ENCODE data around the gene IL1RAPL1. TPM values are rescaled to one million over a fixed set of nuclear protein-coding genes. Genes with fewer than 3 reads are reported as not detected.

The IL1RAPL1 gene
- total and polyA plus RNA-seq, 9 of the 15 experiments (the other 6 are each of a cell fraction or from before 2014, with no cell fraction given): 0.04 to 0.07 (median 0.04) TPM; not detected in 6

DNA sequence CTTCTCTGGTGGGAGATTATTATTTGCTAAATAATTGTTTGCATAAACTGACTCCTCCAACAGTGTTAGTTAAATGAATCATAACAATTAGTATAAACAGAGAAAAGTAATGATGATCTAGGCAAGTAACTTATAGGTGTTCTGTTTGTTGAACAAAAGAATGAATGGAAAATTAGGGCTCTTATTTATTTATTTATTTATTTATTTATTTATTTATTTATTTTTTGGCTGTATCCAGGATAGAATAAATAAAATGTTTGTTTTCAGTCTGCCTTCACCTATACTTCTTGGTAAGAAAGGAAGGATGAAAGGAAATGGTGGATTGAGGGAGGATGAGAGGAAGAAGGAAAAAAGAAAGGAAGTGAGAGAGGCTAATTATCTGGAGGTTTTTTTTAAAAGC is 1066.5 kb downstream of the IL1RAPL1 start:
- ChIA-PET CTCF (ENCODE audit: low intra/inter-chr PET ratio) (no interaction called here), POLR2A (no interaction called here)
- Histone ChIP-seq H3K9me3 (replicated peaks; ENCODE audit: control insufficient read depth, insufficient read depth, low read depth, low read length) (no peaks in the 10 kb centered on the region), H3K9ac (ENCODE audit: insufficient read depth in 1 of 2, low read depth in 2 of 2, low read length in 2 of 2) (no peak overlapping the region), H3K27me3 (ENCODE audit: control insufficient read depth in 2 of 2, insufficient read depth in 2 of 2, low read length in 2 of 2) (no peaks in the 10 kb centered on the region), H3K36me3 (ENCODE audit: control insufficient read depth, insufficient read depth, low read length) (no peaks in the 10 kb centered on the region), H3K9me1 (ENCODE audit: control insufficient read depth, insufficient read depth, low read length) (no peaks in the 10 kb centered on the region), H2AFZ (ENCODE audit: low read depth, low read length) (no peak overlapping the region), H3K4me2 (ENCODE audit: insufficient read depth, low read length) (no peak overlapping the region), H4K20me1 (replicated peaks; ENCODE audit: control insufficient read depth, insufficient read depth, low read length) (no peaks in the 10 kb centered on the region), H3K4me3 (no peak overlapping the region), H3K27ac (ENCODE audit: extremely low read depth, low read depth, low read length) (no peak overlapping the region), H3K79me2 (ENCODE audit: control insufficient read depth, insufficient read depth, low read length) (no peaks in the 10 kb centered on the region), H3K4me1 (replicated peaks in 1 of 2; ENCODE audit: control insufficient read depth in 2 of 2, insufficient read depth in 2 of 2, low read length in 2 of 2) (no peaks in the 10 kb centered on the region)
- BruUV-seq (replicated peaks): no TSS peak
- TF ChIP-seq ZNF146 (CRISPR knock-in tag; IDR thresholded peaks at IDR 0.05; ENCODE audit: unreplicated experiment) (no peak), ZNF586 (CRISPR knock-in tag; conservative IDR thresholded peaks at IDR 0.05) (no peak), ELF2 (CRISPR knock-in tag; IDR thresholded peaks at IDR 0.05) (no peak), NR2C1 (IDR thresholded peaks at IDR 0.05) (no peak), NR2C1 (tag; IDR thresholded peaks at IDR 0.05) (no peak), ZFPM2 (CRISPR knock-in tag; IDR thresholded peaks at IDR 0.05) (no peak), HEY1 (CRISPR knock-in tag; IDR thresholded peaks at IDR 0.05; ENCODE audit: borderline replicate concordance) (no peak), TAF9B (IDR thresholded peaks at IDR 0.05; ENCODE audit: partially characterized antibody) (no peak), NR1H2 (CRISPR knock-in tag; IDR thresholded peaks at IDR 0.05) (no peak), SRSF7 (optimal IDR thresholded peaks at IDR 0.05; ENCODE audit: low read depth, low read length) (no peak), KLF1 (tag; IDR thresholded peaks at IDR 0.05) (no peak), RBFOX2 (IDR thresholded peaks at IDR 0.05; ENCODE audit: low read depth, low read length) (no peak), RAD21 (CRISPR knock-in tag; conservative IDR thresholded peaks at IDR 0.05 in 1 of 2, IDR thresholded peaks at IDR 0.05 in 1 of 2) (no peak), MAFK (IDR thresholded peaks at IDR 0.05; ENCODE audit: low read length) (no peak)
- TF ChIP-seq, protein P1, sequence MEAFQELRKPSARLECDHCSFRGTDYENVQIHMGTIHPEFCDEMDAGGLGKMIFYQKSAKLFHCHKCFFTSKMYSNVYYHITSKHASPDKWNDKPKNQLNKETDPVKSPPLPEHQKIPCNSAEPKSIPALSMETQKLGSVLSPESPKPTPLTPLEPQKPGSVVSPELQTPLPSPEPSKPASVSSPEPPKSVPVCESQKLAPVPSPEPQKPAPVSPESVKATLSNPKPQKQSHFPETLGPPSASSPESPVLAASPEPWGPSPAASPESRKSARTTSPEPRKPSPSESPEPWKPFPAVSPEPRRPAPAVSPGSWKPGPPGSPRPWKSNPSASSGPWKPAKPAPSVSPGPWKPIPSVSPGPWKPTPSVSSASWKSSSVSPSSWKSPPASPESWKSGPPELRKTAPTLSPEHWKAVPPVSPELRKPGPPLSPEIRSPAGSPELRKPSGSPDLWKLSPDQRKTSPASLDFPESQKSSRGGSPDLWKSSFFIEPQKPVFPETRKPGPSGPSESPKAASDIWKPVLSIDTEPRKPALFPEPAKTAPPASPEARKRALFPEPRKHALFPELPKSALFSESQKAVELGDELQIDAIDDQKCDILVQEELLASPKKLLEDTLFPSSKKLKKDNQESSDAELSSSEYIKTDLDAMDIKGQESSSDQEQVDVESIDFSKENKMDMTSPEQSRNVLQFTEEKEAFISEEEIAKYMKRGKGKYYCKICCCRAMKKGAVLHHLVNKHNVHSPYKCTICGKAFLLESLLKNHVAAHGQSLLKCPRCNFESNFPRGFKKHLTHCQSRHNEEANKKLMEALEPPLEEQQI (IDR thresholded peaks at IDR 0.05): no peak
- TF ChIP-seq, protein P2, sequence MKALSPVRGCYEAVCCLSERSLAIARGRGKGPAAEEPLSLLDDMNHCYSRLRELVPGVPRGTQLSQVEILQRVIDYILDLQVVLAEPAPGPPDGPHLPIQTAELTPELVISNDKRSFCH (CRISPR knock-in tag; IDR thresholded peaks at IDR 0.05): no peak
- TF ChIP-seq, protein P2 (tag; IDR thresholded peaks at IDR 0.05): no peak
- TF ChIP-seq, protein P3, sequence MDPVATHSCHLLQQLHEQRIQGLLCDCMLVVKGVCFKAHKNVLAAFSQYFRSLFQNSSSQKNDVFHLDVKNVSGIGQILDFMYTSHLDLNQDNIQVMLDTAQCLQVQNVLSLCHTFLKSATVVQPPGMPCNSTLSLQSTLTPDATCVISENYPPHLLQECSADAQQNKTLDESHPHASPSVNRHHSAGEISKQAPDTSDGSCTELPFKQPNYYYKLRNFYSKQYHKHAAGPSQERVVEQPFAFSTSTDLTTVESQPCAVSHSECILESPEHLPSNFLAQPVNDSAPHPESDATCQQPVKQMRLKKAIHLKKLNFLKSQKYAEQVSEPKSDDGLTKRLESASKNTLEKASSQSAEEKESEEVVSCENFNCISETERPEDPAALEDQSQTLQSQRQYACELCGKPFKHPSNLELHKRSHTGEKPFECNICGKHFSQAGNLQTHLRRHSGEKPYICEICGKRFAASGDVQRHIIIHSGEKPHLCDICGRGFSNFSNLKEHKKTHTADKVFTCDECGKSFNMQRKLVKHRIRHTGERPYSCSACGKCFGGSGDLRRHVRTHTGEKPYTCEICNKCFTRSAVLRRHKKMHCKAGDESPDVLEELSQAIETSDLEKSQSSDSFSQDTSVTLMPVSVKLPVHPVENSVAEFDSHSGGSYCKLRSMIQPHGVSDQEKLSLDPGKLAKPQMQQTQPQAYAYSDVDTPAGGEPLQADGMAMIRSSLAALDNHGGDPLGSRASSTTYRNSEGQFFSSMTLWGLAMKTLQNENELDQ (CRISPR knock-in tag; IDR thresholded peaks at IDR 0.05; ENCODE audit: borderline replicate concordance): no peak
- TF ChIP-seq, protein P4, sequence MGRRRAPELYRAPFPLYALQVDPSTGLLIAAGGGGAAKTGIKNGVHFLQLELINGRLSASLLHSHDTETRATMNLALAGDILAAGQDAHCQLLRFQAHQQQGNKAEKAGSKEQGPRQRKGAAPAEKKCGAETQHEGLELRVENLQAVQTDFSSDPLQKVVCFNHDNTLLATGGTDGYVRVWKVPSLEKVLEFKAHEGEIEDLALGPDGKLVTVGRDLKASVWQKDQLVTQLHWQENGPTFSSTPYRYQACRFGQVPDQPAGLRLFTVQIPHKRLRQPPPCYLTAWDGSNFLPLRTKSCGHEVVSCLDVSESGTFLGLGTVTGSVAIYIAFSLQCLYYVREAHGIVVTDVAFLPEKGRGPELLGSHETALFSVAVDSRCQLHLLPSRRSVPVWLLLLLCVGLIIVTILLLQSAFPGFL (CRISPR knock-in tag; IDR thresholded peaks at IDR 0.05): no peak
- DNase-seq (ENCODE audit: extremely low read depth in 1 of 4, low spot score in 3 of 4): no peak
- intact Hi-C loops (cut with micrococcal nuclease) (no loop called here), in situ Hi-C loops (cut with MboI) (no loop called here)
- ATAC-seq: no peak
- FAIRE-seq: no peak

Measured in K562 (cell line).